ENCODE results near the gene SUN3.
A peak's percentile ranks its signal among the peaks of the same experiment; 100 is the strongest.

SUN3 gene

DNA sequence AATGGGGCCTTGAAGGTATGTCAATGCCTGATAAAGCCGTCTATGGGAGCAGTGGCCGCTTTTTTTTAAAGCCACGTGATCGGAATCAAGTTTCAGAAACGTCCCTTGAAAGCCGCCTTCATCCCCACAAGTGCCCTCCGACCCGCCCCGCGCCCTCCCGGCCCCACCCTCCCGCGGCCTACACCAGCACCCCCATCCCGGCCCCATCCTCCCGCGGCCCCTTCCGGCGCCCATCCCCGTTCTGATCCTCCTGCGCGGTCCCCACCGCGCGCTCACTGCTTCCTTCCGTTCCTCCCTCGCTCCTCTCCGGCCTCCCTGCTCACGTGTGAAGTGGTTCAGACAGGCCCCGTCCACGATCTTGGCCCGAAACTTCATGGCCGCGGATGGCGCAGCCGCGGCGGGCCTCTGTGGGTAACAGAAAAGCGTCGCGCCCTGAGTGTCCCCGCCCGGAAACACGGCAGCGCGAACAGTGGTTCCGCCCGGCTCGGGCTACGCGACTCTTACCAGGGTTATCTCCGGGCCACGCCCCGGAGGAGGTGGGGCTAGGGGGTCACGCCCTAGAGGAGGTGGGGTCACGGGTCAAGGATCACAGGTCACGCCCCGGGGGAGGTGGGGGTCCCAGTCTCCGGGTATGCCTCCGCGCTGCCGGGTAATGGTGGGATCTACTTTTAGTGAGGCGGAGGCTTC, 49.6 kb downstream of the SUN3 start, which contains the start of gene HUS1:
HUS1 (minus strand) TSS at position 471 of the 687 bp plus-strand sequence; CDS start at position 375, 96 bp downstream.
- peak; percentile 85 for DNase-seq (ENCODE audit: low spot score)

DNA sequence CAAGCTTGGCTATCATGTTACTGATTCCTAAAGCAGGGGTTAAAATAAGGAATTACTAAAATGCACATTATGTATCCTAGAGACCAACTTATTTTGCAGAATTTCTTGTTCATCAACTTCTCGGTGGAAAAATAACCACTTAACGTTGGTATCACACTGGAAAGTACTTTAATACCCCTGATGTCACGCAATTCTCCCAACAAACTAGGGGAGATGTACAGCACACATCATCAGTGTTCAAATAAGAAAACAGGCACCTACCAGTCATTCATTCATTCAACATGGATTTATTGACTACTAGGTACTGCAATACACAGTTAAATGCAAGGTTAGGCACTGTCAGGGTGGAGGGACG, 50.1 kb downstream of the SUN3 start:
- DNase-seq (ENCODE audit: low spot score) = no peak

DNA sequence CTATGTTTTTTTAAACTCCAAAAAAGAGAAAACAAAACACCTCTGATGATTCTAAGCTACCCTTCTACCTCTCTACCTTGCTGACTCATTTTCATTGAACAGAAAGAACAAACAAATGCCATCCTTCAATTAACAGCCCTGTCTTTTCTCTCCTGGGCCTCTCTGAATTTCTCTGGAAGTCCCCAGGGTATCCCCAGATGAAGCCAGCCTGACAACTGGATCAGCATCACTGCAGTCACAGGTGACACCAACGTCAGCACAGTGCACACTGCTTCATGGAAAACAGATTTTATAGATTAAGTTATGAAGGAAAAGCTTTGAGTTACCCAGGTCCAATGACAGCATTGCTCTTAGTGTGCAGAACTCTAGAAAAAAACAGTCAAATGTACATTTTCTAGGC, 55.2 kb downstream of the SUN3 start:
- no peak for DNase-seq (ENCODE audit: low spot score)

DNA sequence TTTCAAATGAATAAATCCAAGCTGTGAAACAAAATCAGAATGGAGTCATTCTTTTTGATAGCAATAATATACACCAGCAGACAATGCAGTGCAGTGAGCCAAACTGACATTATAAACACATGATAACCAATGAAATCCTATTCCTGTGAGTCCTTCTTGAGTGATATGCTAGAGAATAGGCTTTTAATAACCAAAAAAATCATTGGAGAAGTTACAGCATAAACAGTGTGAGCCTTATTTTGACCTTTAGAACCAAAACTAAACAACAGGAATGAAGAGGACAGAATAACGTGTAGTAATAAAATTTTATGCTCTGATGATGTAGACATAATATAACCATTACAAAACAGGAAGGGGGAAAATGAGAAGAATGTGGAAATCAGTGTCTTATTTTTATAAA, 58.1 kb downstream of the SUN3 start:
- DNase-seq (ENCODE audit: low spot score) = no peak

DNA sequence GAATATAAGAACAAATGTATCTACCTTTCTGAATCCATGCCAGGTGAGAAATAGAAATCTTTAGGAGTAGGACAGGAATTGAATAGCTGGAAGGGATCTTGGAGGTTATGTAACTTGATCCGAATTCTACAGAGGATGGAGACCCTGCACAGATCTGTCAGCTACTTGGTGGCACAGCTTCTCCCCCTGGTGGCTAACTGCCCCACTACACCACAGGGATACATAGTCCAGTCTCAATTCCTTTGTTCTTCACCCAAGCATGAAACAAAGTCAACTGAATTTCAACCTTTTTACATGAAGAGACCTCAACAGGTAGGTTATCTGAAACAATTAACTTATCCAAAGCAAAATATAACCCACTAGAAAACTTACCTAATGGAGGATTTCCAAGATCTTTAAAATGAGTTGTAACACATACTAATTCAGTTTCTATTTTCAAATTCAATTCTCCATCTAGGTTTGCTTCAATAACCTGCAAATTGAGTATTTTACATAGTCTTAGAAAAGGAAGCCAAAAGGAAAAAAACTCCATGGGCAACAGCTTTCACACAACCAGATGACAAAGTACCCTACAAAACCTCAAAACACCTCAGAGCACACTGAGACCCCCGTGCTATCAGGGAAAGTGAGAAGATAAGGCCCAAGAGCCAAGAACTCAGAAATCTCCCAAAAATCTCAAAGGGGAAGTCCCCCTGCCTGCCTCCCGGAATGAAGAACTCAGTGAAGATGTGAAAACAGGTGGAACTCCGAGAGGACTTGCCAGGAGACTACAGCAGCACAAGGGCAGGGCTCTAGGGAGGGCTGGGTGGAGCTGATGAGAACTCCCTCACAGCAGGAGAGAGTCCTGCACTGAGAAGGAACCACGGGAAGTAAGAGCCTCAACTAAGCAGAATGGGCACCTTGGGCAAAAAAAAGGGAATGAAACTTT, 59.8 kb downstream of the SUN3 start:
- DNase-seq (ENCODE audit: low spot score) = peak; percentile 85

DNA sequence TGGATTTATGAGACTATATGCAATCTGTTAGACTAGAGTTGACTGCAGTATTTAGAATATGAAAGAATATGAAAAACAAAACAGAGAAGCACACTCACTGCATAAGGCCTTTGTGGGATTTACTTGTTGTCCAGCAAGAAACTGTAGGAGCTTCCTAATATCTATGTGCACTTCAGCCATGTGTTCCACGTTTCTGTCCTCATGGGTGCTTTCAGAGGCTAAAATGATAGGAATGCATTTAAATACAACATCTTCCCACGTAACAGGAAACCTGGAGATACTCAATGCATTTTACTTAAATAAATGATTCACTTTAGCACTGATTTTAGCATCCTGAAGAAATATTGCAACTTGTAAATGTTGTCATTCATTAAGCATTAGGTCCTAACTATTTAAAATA, 61.2 kb downstream of the SUN3 start:
- DNase-seq (ENCODE audit: low spot score) = no peak

DNA sequence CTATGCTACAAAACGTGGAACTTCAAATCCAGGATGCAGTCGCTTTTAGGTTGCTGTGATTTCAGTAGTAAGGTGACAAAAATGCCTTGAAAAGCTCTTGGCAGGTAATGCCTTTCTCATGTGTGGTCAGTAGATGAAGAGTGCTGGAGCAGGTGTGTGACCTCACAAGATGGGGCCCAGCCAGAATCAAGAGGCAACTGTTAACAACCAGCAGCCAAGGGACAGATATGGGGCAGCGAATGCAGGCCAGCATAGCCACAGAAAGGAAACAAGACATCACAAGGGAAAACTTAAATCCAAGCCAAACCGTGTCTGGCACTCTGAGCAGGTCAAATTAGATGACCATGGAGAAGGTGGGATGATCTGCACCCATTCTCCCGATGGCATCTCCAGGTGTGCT, 61.8 kb downstream of the SUN3 start:
- no peak for DNase-seq (ENCODE audit: low spot score)

DNA sequence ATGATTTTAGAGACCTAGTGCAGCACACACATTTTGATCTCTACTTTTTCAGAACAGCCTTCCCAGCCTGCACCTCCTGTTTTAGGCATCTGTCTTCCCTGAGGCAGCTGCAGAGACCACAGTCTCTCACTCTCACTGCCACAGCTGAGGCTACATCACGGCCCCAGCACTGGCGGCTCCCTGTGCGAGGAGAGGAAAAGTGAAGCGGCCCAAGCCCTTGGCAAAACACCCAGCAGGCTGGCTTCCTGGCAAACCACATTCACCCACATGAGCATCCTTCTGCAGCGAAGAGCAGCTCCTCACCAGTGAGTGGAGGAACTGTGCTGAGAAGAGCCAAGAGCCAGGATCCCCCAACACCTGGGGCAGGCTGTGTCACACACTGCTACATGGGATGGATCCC, 63.5 kb downstream of the SUN3 start:
- no peak for DNase-seq (ENCODE audit: low spot score)

DNA sequence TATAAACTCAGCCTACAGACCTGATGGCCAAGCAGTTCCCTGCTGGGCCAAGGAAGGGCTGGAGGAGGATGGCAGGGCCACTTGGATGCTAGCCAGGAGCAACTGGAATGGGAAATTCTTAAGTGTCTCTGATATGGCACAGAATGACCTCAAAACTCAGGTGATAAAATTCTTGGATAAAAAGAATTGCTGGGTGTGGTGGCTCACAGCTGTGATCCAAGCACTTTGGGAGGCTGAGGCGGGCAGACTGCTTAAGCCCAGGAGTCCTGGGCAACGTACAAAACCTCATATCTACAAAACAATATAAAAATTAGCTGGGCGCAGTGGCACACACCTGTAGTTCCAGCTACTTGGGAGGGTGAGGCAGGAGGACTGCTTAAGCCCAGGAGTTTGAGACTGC, 66.6 kb downstream of the SUN3 start:
- no peak for DNase-seq (ENCODE audit: low spot score)

DNA sequence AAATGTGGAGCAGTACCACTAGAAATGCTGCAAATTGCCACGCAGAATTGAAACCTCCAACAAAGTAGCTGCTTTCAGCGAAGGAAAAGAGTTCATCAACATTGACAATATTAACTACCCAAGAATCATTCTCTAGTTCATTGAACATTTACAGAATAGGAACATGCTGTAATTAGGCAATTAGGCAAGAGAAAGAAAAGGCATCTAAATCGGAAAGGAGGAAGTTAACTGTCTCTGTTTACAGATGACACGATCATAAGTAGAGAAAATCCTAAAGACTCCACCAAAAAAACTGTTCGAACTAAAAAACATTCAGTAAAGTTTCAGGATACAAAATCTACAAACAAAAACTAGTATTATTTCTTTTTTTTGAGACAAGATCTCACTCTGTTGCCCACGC, 71.8 kb downstream of the SUN3 start:
- no peak for DNase-seq (ENCODE audit: low spot score)

DNA sequence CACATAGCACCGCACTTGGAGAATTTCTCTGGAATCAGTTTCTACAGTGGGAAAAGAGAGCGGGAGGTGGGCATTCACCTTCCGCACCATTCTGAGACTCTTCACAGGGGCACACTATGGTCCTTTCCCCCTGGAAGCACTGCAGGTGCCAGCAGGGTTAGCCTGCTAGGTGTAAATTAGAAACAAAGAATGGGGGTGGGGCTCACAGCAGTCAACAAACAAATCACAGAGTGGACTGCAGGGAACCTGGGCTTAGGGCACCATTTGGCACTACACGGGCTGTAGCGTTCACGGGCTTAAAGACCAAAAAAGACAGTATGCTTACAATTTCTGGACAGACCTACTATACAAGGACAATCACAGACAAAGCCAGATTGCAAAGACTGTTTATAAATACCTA, 72.7 kb downstream of the SUN3 start:
- DNase-seq (ENCODE audit: low spot score) = no peak

DNA sequence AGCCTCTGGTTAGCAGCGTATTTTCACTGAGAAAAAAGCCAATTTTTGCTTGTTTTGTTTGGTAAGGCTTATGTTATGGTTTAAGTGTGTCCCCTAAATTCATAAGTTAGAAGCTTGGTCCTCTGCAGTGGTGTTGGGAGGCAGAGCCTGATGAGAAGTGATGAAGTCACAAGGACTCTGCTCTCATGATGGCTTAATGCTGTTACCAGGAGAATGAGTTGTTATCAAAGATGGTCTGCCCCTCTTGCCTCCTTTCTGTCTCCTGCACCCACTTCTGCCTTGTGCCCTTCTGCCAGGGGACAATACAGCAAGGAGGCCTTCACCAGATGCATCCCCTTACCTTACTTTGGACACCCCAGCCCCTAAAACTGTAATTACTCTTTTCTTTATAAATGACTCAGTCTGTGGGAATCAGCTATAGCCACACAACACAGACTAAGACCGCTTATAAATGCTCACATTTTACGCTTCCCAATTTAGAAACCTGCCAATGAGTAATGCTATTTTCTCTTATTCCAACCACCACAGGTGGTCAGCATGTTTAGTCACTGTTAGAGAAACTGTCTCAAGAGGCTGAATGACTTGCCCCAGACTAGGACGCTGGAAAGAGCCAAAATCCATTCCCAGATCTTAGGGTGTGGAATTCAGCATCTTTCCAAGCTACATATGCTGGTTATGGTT, 74.5 kb downstream of the SUN3 start:
- no peak for DNase-seq (ENCODE audit: low spot score)

DNA sequence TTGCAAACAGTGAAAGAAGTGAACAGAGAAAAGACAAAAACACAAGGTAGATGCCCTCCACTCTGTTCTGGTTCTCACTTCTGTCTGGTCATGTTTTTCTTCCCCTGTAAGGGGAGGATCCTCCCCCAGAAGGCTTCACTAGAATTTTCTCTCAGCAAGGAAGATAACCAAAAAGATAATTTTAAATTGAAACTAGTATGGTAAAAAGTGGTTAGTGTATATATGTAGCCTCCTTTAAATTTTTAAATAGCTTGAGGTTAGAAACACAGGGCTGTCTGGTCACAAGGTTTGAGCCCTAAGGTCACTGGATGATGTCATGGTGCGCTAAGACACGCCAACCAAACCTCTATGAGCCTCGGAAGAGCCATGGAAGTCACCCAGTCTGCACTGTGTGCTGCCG, 75.1 kb downstream of the SUN3 start:
- DNase-seq (ENCODE audit: low spot score) = no peak

DNA sequence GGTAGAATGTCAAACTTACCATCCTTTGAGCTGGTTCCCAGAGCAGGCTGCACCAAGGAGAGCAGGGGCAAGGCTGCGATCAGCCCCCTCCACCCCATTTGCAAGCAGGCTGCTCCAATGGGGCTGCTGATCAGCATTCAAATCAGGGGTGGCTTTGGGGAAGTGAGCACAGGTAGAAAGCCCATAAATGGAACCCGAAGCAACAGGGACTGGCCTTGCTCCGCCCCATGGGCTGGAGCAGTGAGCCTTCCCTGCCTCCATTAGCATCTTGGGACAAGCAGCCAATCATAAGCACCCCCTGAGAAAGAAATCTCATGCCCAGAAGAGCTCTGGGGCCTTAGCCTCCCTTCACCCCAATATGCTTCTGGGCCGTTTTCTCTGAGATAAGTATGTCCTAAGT, 76.7 kb downstream of the SUN3 start:
- DNase-seq (ENCODE audit: low spot score) = no peak

DNA sequence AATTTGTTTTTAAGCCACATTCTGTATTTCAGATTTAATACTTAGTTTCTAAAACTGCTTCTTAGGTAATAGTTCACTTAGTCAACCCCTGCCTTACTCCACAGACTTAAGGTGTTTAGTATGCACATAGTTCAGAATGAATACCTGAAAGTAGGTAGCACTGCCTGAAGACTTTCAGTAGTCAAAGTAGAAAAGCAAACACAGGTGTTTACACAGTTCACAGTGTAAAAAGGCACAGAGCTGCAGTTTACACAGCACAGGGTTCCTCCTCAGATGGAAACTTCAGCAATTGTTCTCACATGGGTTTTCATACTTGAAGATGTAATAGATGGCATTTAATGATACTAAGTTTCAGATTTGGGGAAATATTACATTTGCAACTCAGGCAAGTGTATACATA, 77.5 kb downstream of the SUN3 start:
- peak; percentile 62 for DNase-seq (ENCODE audit: low spot score)

DNA sequence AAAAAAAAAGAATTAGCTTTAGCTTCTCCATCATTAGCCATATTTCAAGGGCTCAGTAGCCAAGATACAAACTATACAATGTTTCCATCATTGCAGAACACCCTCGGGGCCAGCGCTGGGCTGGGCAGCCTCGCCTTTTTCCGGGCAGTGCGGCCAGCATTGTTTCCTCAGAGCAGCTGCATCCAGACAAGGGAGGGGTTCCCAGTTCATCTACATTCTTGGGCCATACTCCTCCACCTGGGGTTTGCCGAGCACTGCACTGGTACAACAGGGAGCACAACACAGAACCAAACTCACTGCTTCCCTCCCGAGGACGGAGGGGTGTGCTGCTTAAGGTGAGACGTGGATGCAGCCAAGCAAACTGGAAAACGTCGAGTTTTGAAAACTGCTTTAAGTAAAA, 78.2 kb downstream of the SUN3 start:
- DNase-seq (ENCODE audit: low spot score) = no peak

DNA sequence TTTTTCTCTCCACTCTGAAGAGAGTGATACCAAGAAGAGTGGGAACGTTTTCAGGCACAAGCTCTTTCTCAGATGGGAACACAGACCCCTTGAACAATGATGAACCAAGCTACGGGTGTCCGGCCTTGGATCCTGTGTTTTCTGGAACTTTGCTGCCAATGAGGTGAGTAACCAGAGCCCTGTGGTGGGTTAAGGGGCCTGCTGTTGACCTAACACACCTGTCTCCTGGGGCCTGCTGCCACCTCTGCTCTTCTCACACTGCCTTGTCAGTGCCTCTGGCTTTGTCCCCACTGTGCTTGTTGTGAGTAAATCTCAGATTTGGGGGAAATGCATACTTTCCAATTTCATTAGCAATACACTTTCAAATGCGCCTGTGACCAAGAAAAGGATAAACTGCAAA, 79.2 kb downstream of the SUN3 start:
- DNase-seq (ENCODE audit: low spot score) = no peak

DNA sequence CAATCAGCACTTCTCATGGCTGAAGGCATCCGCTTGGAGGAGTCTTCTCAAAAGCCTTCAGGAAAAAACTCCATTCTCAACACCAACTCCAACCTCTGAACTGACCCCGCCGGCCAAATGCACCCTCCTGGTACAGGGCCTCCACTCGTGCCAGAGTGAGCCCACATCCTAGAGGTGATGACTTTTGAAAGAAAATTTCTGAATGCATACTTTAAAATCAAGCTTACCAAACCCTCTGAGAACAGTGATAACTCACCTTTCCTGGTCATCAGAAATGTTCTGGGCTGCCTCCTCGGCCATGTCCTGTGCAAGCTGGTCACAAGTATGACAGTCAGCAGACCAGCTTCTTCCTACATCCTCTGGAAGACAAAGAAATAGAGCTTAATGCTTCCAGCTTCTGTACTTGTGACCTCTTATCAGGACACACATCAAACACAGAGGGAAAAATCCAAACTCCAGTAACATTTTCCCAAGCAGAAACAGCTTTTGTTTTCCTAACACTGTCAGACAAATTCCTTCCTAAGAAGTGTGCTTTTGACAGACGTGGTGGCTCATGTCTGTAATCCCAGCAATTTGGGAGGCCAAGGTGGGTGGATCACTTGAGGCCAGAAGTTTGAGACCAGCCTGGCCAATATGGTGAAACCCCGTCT, 80.6 kb downstream of the SUN3 start, which contains the start of gene PKD1L1:
PKD1L1 (minus strand) TSS at position 326 of the 650 bp plus-strand sequence; CDS start at position 300, 26 bp downstream.
- DNase-seq (ENCODE audit: low spot score) = no peak

DNA sequence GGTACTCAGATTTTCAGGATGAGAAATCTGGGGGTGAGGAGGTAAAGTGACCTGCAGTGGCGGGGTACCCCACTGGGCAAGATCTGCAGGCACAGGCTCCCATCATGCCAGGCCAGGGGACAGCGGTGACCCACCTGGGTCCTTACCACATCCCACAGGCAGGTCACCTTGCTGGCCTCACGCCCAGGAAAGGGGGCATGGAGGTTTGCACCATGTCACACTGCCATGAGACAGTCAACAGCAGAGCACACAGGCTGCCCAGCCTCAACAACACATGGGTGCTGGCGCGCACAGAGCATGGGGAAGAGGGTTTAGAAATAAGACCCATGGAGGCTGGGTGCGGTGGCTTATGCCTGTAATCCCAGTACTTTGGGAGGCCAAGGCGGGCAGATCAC, 81.6 kb downstream of the SUN3 start:
- DNase-seq (ENCODE audit: low spot score) = no peak

DNA sequence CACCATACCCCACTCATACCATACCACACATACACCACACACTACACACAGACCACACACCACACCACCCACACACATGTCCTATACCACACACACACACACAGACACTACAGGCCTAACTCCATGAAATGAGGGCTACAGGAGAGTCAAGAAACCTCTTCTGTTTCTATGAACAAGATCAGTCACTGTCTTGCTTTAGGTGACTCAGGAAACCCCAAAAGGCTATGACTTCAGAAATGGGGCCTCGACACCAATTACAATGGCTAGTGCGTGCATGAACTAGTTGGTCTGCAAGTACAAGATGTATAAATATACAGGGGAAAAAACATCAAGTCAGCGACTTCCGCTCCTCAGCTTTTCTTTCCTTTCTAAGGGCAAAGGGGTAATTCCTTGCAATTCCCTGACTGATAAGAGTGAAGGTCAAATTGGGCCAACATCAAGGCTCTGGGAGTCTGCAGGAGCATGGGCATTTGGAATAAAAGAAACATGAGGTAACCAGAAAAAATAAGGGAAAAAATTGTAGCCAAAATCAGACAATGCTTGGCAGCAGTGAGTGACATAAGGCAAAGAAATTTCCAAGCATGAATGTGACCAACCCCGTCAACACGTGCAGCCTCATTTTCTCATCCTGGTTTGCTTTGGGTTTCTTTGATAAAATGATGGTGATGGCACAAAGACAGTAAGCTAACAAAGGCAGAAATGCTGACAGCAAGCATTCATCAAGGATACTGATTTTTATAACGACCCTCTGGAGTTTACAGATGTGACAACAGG, 82.1 kb downstream of the SUN3 start:
- no peak for DNase-seq (ENCODE audit: low spot score)

DNA sequence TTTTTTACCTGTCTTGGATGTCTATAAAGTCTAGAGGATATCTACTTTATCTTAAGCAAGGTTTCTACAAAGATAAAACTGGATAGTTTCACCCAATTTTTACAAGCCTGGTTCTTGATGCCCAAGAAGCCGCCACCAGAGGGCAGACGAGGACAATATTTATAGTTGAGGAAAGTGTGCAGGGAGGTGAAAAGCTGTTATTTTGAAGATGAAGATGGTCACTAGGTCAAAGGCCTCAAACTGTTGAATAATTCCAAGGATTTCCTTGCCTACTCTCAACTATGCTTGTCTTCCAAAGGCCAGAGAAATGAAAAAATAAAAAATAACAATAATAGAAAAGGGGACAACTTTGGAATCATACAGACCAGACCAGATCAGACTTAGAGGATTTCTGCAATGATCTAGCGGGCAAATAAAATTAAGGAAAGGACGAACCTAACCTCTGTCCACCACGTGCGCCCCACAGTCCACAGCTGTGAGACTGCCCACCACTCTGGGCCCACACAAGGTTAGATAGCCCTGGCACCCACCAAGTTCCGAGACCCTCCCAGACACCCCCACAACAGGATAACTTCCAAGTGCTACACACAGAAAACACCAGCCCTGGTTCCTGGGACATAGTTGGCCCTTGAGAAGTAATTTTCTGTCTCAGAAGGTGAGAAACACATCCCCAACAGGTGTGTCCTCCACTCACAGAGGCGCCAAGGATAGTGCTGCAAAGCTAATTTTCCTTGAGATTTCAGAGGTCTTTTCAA, 83.5 kb downstream of the SUN3 start:
- peak; percentile 68 for DNase-seq (ENCODE audit: low spot score)

All from HuH-7 (cell line).